CD4-positive, alpha-beta T cell treated with Interferon alpha-2 for 1 hour (primary cell): ENCODE data around the gene KRT17.
"Not testable (repeated sequence)": the region's sequence is repeated elsewhere in the genome, so short reads cannot be mapped to it uniquely, and the experiment has no call there.

ENCODE experiments used
- DNase-seq, 2 donors: peaks; one replicate each; pipeline ENCODE4 v3.0.0-alpha.2; 2020 to 2022

The KRT17 gene

DNA sequence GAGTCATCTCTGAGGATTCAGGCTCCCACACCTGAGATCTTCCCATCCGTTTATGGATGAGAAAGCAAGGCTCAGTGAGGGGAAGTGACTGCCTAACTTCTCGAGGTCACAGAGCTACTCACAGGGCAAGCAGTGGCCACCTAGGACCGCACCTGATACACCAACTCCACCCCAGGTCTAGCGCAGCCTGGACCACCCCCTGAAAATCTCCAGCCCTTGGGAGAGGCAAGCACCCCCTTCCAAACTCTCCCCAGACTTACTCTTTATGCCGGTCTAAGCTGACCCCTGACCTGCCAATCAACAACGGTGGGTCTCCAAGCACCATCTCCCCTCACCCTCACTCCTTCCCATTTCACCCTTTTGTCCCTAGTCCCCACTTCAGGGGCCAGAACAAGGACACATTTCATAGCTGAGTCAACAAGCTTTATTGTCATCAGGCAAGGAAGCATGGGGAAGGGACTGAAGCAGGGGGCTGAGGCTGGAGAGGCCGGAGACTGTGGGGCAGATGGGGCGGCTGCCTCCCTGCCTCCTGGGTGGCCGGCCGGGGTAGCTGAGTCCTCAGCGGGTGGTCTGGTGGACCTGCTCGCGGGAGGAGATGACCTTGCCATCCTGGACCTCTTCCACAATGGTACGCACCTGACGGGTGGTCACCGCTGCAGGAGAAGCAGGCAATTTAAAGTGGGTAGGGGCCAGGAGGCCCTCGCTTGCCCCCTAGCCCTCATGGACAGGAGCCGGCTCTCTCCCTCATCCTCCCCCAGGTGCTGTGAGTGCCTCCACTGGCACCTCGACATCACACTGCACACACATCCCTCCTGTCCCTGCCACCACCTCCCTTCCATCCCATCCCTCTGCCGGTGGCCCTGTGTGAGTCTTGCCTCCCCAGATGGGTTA lies 5.1 kb downstream of the KRT17 start:
- no peak for DNase-seq

DNA sequence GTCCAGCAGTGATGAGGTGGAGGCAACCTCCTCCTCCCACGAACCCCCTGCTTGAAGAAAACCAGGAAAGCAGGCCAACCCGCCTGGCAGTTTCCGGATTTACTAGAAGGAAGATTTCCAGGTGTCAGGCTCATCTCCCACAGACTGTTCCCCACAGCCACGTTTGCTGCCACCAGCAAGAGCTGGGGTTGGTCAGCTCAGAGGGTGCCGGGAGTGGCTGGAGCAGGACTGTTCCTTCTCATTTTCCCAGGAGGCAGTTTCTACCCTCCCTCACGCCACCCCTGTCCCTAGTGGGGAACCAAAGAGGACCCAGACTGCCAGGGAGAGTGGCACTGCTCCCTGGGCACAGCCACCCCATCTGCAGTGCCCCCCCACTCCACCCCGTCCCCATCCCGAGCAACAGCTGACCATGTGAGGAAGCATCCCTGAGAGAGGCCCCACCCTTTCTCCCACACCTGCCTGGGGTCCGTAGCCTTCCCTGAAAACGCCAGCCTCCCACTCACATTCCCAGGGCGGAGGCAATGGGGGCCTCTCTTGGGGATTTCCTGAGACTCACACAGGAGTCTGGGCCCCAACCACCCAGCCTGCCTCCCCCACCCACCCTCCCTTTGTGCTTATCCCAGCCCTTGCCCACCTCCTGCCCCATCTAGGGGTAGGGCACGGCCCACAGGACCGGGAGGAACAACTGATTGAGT lies 5.9 kb downstream of the KRT17 start:
- no peak for DNase-seq

DNA sequence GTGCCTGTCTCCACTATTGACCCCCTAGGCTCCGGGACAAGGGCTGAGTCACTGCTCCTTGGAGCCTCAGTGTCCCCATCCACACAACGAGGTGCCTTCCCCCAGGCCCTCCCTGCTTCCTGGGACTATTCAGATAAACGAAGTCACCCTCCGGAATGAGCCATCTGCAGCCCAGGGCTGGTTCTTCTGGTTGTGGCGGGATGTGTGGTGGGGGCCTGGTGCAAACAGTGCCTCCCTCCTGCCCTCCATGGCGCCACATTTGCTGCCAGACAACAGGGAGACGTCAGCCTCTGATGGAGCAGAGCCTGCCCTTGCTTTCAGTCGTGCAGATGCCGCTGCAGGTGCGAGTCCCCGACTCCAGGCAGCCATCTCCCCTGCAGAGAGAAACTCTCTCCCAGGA lies 6.7 kb downstream of the KRT17 start:
- DNase-seq: no peak

DNA sequence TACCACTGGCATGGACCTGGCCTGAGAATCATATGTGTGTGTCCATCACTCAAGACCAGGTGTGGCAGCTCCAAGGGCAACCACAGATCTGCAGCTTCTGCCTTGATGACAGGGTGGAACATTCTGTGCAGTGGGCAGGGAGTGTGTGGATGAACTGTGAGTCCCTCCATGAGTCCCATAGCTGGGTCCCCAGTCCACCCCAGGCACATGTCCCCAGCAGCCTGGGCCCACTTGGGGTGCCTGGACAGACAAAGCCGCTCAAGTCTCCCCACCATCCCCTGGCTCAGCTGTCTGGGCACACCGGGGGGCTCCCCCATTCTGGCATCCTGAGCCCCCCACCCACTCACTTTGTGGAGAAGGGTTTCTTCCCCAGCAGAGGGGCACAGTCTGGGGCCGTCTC lies 7.2 kb downstream of the KRT17 start:
- no peak for DNase-seq

DNA sequence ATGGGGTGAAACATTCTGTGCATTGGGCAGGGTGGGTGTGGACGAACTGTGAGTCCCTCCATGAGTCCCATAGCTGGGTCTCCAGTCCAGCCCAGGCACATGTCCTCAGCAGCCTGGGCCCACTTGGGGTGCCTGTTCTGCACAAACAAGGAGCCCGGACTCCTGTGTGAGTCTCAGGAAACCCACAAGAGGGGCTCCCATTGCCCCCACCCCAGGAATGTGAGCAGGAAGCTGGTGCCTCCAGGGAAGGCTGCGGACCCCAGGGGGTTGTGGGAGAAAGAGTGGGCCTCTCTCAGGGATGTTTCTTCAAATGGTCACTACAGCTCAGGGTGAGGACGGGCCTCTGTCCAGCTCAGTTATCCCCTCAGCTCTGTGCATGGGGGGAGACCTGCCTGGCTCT lies 7.9 kb downstream of the KRT17 start:
- DNase-seq: not testable (repeated sequence)

DNA sequence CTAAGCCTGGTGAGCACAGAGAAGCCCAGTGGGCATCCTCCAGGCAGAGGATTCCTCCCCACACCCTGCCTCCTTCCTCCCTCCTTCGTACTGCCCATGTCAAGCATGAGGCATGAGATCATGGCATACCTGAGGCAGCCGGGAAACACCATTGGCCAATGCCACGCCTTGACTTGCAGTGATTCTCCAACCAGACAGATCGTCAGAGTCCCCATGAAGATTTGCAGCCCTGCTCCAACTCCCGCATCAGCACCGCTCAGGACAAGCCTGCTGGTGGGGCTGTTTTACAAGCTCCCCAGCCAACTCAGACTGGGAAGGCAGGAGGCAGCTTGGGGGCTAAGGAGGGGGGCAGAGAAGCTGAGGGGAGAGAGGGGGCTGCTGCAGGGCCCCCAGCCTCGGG lies 8.9 kb downstream of the KRT17 start:
- DNase-seq: no peak

DNA sequence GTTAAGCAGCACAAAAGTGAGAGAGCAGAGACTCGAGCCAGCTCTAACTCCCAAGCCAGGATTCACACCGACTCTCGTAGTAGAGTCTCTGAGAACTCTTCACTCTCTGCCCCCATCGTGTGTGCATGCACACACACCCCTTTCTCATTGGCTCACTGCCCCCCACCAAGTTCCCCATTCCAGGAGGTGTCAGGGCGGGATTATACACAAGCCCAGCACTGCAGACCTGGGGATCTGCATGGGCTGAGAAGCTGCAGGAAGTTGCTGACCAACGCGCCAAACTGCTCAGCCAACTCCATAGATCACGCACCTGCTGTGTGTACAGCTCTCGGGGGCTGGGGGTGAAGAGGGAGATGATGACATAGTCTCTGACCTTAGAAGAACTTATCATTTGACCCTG lies 9.6 kb downstream of the KRT17 start:
- DNase-seq: not testable (repeated sequence)

DNA sequence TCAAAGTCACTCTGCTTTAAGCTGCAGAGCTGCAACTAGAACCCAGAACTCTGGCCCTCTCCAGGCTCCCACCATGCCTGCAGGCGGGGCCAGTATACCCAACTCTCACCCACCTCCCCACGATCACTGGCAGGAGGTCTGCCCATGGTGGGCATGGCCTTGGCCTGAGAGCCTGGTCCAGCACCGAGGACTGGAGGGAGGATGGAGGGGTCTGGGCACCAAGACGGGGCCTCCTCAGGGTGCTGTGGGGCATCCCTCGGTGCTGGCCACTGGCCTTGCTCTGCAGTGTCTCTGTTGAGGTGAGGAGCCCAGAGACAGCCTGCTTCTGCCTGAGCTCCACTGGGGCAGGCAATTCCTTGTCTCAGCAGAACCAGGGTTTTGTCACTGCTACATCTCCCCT lies 10.3 kb downstream of the KRT17 start:
- no peak for DNase-seq

DNA sequence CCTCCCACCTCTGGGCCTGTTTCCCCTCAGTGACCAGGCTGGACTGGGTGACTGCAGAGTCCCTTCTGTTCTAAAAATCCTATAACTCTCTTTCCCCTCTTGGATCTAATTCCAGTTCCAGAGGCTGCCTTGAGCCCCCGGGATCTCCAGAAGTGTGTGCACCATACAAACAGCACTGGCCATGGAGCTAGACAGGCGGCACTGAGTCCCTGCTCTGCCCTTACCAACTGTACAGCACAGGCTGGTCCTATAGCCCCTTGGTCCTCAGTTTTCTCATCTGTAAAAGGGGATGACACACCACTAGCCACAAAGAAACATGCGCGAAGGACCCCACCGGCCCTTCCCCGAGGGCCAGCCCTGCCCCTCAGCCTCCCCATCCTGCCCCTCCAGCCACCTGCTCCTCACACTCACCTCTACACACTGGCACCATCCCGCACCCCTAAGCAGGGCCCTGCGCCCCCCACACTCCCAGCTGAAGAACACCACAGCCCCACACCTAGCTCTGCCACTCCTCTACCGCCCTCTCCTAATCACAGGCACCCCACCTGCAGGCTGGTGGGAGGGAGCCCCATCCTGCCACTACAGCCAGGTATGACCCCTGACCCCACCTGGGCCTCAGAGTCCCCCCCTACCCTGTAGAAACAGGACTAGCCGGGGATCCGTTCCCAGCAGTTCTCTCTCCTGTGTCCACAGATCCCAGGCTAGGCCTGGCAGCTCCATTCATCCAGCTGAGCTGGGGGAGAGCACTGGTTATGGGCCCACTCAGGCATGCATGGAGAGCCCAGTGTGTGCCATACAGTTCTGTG lies 10.9 kb downstream of the KRT17 start:
- DNase-seq: no peak

DNA sequence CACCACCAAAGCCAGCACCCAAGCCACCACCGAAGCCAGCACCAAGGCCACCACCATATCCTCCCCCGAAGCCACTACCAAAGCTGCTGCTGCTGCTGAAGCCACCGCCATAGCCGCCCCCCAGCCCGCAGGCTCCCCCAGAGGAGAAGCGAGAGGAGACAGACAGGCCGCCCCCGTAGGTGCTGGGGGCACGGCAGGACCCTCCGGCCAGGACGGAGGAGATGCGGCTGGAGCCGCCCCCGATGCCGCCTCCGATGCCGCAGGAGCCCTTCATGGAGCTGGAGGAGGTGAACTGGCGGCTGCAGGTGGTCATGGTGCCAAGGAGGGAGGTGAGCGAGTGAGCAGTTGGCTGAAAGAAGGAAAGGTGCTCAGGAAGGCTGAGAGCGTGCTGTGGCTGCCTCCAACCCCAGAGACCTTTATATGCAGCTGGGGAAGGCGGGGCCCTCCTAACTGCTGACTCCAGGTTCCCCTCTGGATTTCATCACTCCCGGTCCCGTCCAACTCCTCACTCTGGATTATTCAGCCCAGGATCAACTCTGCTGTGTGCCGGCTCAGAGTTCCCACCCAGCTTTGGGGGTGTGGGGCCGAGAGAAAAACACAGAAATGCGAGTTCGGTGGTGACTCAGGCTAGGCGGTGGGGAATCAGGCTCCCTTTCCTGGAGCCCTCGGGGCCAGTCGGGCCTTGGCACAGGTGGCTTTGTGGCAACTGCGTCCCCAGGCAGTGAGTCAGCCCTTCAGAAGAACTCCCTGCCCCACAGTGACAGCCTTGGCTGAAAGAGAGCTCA lies 11.8 kb downstream of the KRT17 start, which contains the start of gene KRT16:
Gene KRT16, minus strand, starts transcription at position 392 of the 785 bp plus-strand sequence. Its CDS starts 79 bp downstream, at position 313.
- DNase-seq: not testable (repeated sequence)

DNA sequence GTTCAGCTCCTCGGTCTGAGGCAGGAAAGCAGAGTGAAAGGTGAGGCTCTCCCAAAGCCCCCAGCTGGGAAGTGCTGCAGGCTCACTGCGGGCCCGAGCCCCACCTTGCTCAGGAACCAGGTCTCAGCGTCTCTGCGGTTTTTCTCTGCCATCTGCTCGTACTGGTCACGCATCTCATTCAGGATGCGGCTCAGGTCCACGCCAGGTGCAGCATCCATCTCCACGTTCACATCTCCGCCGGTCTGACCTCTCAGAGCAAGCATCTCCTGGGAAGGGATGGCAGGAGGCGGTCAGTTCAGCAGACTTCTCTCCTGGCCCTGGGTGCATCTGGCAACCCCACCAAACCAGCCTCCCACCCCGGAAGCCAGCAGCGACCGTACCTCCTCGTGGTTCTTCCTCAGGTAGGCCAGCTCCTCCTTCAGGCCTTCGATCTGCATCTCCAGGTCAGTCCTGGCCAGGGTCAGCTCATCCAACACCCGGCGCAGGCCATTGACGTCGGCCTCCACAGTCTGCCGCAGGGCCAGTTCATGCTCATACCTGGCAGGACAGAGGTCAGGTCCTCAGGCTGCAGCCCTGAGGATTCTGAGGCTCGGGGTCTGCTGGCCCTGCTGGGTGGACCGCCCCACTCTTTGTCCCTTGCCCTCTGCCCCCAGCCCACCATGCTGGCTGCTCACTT lies 13.3 kb downstream of the KRT17 start:
- no peak for DNase-seq

DNA sequence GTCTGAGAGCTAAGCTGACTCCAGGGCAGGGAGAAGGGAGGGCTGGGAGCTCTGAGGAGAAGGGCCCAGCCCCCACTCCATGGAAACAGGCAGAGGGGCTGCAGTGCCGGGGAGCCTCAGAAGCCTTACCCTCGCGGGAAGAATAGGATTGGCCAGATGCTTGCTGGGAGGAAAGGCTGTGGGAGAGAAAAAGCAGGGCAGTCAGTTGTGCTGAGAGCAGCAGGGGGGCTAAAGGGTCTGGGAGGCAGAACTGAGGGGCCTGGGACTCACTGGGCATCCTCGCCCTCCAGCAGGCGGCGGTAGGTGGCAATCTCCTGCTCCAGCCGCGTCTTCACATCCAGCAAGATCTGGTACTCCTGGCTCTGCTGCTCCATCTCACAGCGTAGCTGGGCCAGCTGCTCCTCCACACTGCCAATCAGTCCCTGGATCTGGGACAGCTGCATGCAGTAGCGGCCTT lies 14.3 kb downstream of the KRT17 start:
- DNase-seq: not testable (repeated sequence)

DNA sequence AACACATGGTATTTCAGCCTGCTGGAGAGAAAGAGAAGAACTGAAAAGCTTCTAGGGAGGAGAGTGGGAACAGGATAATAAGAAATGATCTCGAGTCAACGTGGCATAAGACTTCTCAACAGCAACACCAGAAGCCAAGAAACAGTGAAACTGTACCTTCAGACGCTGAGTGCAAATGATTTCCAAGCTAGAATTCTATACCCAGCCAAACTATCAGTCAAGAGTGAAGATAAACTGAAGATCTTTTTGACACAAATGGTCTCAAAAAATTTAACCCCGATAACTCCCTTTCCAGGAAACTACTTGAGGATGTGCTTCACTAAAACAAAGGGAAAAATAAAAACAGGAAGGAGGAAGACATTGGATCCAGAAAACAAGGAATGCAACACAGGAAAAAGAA lies 17.4 kb downstream of the KRT17 start:
- not testable (repeated sequence) for DNase-seq

DNA sequence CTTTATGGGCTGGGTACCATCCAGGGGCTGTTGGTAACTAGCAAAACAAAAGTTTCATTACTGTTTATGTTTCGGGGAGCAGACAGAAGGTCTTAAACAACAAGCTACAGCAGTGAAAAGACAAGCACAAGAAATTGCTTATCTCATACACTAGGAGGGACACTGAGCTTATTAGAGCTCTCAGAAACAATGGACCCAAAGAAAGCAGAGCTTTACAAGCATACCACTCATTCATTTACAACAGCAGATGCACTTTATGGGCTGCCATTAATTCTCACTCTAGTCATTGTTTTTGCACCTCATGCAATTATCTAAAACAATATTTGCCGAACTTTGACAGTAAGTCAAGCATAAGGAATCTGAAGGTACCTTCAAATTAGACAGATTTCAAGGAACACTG lies 21.9 kb downstream of the KRT17 start:
- no peak for DNase-seq

DNA sequence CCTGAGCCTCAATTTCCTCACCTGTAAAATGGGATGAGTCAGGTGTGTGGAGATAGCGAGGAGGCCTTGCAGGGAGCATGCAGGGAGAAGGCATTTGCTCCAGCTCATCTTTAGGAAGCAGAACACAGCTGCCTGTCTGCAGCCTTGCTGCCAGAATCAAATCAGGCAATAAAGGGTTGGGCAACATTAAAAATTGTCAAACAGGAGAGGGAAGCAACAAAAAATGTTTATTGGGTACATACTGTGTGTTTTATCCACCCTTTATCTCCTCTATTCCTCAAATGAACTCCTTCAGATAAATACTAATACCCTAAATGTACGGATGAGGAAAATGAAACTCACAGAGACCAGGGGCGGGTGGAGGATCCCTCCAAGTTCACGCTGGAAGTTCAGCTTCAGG lies 24.1 kb downstream of the KRT17 start:
- no peak for DNase-seq

DNA sequence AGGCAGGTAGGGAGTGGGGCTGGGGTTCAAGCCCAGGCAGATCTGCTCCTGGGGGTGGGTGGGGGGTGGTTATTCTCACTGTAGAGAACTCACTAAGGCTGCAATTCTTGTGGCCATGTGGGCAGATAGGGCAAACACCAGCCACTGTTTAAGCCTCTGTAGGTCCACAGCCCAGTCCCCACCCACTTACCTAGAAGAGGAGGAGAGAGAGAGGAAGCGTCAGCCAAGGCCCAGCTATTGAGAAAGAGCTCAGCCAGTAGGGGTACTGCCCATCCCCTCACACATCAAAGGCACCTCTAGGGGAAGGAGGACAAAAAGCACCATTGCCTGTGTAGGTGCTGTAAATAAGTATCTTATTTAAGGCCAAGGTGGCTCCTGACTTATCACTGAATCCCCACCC lies 24.7 kb downstream of the KRT17 start:
- no peak for DNase-seq

DNA sequence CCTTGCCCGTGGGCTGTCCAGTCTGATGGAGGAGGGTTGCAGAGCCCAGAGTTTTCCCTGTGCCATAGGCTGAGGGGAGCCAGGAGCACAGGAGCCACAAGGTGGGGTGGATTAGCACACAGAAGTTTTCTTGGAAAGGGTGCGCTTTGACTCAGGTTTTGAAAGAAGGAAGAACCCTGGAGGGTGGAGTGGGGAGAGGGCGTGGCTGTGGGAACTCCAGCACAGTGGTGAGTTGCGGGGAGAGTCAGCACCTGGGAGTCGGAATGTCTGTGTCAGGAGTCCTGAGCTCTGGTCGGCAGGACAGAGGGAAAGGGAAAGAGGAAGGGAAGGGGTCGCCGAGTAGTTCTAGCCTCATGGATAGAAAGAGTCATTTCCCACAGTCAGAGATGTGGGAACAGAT lies 28.8 kb downstream of the KRT17 start:
- DNase-seq: no peak

DNA sequence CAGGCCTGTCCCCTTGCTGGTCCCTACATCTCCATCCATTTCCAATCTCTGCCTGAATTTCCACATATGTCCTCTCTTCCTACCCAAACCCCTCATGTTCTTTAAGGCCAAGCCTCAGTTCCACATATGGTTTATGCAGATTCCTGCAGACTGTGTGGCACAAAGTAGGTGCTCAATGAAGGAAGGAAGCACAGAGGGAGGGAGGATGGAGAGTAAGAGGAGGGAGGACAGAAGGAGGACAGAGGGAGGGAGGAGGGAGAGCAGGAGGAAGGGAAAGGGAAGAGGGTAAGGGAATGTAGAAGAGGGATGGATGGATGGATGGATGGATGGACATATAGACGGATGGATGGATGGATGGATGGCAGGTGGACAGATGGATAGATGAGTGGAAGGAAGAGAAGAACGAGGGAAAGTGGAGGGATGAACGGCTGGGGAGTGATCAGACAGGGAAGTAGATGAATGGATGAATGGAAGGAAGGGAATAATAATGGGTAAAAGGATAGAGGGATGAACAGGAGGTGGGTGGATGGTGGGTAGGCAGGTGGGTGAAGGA lies 29.9 kb downstream of the KRT17 start:
- no peak for DNase-seq

DNA sequence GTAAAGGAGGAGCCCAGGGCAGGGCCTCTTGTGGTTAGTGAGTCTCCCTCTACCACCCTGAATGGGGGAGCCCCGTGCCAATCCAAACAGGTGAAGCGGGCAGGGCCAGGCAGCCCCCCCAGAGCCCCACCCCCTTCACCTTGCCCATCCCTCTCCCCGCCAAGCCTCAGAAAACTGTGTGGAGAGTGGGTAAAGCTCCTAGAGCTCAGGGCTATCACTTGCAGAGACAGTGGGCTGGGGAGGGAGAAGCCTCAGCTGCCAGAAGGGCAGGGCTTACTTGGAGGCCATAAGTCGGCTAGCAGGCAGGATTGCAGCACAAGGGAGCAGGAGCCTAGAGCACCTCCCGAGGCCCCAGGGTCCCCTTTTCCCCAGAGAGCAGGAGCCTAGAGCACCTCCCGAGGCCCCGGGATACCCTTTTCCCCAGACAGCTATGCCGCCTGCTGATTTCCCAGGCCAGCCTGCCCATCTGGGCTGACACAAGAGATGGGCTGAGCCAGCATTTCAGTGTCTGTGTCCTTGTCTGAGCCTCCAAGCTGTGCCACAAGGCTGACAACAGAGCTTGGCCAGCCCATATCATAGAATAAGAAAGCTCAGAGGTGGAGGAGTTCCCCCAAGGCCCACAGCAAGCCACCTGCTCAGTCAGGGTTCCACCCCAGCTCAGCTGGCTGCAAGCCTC lies 30.9 kb downstream of the KRT17 start:
- no peak for DNase-seq

DNA sequence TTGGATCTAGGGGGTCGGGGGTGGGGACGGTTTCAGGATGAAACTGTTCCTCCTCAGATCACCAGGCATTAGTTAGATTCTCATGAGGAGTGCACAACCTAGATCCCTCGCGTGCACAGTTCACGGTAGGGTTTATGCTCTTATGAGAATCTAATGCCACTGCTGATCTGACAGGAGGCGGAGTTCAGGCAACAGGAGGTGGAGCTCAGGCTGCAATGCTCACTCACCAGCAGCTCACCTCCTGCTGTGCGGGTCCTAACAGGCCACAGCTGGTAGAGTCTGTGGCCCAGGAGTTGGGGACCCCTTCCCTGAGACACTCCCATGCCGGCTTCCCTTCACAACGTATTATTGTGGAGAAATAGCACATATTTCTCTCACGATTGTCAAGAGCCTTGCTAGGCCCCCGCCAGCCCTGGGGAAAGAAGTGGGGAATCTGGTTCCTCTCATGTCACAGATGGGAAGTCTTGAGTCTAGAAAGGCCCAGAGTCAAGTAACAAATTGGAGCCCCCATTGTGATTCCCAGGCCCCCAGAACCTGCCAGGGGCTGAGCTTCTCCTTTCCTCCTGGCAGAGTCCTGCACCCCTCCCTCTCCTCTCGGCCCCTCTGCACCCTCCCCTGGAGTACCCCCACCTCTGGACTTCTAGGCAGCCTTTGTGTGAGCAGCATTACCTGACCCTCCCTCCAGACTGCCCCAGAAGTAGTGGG lies 31.6 kb downstream of the KRT17 start:
- no peak for DNase-seq
